Coronary artery (tissue), 2 donors: ENCODE data around the gene SLC12A7.

Experiments
- DNase-seq: peaks from one replicate; pipeline ENCODE4 v3.0.0-alpha.2; 2017; ENCODE audit warnings: low spot score
- H3K27ac ChIP-seq, 2 donors: fragments of 200-600 bp; sonication (generic); one replicate each; pipeline ENCODE4 v1.5.1; 2016 to 2019
- H3K4me3 ChIP-seq: fragments of 200-600 bp; sonication (generic); 2 replicates; pipeline ENCODE4 v1.5.1; 2016; ENCODE audit warnings: mild to moderate bottlenecking, moderate library complexity
- TF ChIP-seq, protein P1 (sequence below): fragments of 200-600 bp; sonication (generic); IDR thresholded peaks from one replicate; pipeline ENCODE4 v1.5.1; 2019; ENCODE audit warnings: antibody characterized with exemption

The SLC12A7 gene

DNA sequence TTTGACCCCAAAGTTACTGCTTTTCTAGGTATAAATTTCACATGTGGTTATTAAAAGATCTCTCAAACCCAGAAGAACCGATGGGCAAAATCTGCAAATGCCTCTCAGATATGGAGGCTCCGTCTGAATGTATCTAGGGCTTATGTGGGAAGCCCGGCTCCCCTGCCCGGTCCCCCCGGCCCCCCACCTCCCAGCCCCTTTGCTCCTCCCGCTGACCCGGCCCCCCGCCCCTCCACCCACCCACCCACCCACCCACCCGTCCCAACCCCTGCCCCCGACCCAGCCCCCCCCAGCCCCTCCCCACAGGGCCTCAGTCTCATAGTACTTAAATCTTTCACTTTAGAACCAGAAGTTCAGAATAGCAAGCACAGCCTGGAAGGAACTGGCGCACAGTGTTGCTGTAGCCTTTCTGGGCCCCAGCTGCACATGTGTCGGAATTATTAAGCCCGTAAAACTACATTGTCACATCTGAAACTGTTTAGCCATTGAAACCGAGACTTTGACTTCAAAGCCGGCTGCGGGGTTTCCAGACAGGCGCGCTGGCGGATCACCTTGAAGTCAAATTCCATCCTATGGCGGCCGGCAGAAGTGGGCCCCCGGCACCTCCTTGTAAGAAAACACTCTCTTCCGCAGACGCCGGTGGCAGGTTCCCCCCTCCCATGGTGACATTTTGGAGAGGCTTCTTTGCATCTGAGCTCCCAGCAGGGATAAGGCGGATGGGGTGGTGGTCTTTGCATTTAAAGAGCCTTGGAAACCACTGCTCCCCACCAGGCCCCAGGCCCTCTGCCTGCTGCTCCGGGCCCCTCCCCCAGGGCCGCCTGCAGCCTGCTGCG is 90.5 kb downstream of the SLC12A7 start:
- Histone ChIP-seq H3K27ac (no peak overlapping the region), H3K4me3 (no peak overlapping the region)
- TF ChIP-seq, protein P1, sequence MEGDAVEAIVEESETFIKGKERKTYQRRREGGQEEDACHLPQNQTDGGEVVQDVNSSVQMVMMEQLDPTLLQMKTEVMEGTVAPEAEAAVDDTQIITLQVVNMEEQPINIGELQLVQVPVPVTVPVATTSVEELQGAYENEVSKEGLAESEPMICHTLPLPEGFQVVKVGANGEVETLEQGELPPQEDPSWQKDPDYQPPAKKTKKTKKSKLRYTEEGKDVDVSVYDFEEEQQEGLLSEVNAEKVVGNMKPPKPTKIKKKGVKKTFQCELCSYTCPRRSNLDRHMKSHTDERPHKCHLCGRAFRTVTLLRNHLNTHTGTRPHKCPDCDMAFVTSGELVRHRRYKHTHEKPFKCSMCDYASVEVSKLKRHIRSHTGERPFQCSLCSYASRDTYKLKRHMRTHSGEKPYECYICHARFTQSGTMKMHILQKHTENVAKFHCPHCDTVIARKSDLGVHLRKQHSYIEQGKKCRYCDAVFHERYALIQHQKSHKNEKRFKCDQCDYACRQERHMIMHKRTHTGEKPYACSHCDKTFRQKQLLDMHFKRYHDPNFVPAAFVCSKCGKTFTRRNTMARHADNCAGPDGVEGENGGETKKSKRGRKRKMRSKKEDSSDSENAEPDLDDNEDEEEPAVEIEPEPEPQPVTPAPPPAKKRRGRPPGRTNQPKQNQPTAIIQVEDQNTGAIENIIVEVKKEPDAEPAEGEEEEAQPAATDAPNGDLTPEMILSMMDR = no peak
- DNase-seq = no peak

DNA sequence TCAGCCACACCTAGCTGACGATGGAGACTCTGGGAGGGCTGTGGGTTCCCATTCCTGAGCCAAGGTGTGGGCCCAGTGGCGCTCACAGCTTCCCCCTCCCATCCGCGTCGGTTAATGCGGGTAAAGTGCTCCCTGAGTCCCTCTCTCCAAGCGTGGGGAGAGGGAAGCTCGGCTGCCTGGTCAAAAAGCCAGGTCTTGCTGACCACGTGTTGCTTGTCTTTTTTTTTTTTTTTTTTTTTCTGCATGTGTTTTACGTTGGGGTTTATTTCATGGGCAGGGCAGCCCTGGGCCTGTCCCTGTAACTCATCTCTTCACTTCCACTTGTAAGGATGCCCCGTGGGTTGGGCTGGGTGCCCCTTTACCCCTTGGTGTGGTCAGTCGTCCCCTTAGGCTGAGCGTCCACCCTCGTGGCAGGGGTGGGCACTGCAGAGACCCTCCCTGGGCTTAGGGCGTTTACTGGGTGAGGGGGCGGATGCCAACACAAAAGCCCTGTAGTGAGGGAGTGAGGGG is 91.4 kb downstream of the SLC12A7 start:
- Histone ChIP-seq H3K4me3 (no peak overlapping the region), H3K27ac (no peak overlapping the region)
- no peak for DNase-seq
- TF ChIP-seq, protein P1 = no peak

- H3K4me3 ChIP-seq = no peak overlapping the region
- no peak overlapping the region for H3K27ac ChIP-seq
- DNase-seq = no peak
- TF ChIP-seq, protein P1 = no peak
These were observed 92.6 kb downstream of the SLC12A7 start for GRCh38 chr5:1019001-1019905.

DNA sequence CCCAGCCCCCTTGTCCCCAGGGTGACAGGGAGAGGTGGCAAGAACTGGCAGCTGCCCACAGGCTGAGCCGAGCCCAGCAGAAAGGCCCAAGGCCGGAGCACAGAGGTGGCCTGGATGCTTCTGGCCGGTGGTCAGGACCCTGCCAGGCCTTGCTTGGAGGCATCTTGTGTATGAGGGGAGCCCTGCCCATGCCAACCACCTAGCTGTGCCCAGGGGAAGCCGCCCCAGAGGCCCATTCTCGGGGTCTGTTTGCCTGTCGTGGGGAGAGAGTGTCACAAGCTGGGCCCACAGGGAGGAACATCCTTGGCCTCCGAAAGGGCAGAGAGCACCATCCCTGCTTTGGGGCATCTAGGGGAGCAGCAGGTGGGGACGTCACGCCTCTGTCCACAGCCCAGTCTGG is 93.3 kb downstream of the SLC12A7 start:
- DNase-seq = no peak
- Histone ChIP-seq H3K4me3 (no peak overlapping the region), H3K27ac (no peak overlapping the region)
- TF ChIP-seq, protein P1 = no peak

- DNase-seq = no peak
- H3K4me3 ChIP-seq = no peak overlapping the region
- TF ChIP-seq, protein P1 = no peak
- H3K27ac ChIP-seq = no peak overlapping the region
These were observed 94.0 kb downstream of the SLC12A7 start for GRCh38 chr5:1017691-1018455.

DNA sequence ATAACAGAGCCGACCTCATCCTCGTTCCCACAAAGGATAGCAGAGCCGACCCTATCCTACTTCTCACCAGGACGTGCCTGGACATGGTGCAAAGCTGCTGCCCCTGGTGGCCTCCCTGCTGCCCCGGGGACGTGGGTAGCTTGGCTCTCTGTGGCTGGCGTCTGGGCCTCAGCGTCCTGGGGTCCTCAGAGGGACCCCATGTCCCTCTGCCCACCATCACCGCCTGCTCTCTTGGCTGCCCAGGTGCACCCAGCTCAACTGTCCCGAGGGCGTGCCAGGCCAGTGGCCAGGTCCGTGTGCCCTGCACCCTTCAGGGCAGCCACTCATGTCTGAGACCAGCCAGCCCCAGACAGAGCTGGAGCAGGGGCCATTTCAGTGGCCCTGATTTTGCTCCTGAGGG is 94.8 kb downstream of the SLC12A7 start:
- Histone ChIP-seq H3K27ac (no peak overlapping the region), H3K4me3 (no peak overlapping the region)
- DNase-seq = no peak
- TF ChIP-seq, protein P1 = no peak
